D721Med (cell line): ENCODE measurements around the gene CYB5A.
A peak's percentile ranks its signal among the peaks of the same experiment; 100 is the strongest.

ENCODE experiments used
- DNase-seq: peaks from one replicate; pipeline ENCODE4 v3.0.0; 2011; ENCODE audit warnings: low spot score; ENCODE audit not compliant: insufficient read length
- FAIRE-seq: peaks from 2 replicates; lab custom pipeline; 2011; peaks lifted over from hg19 to GRCh38; lab: Jason Lieb, UNC
- TF ChIP-seq, protein P1 (sequence below): IDR thresholded peaks from 2 replicates; pipeline ENCODE4 v1.5.1; 2012; ENCODE audit warnings: mild to moderate bottlenecking, control low read depth; ENCODE audit not compliant: insufficient read depth; ENCODE audit errors: missing control alignments

Gene CYB5A

DNA sequence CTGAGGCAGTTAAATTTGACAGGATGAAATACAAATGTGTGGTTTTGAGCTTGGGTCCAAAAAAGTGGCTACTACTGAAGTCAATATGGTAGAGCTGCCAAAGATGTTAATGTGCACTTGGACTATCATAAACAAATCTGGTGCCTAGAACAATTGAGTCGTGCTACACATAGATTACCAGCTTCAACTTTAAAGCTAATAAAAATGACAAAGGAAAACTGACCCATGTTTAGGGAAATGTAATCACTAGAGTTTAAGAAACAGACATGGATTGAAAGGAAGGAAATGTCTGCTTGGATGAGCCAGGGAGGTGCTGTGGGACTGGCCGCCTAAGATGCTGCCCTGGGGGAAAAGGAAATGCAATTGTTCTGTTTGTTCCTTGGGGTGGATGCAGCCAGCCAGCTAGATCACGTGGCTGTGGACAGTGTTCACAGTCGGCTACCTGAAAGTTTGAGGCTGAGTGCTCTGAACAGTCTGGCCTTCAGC is 36.6 kb downstream of the CYB5A start:
- TF ChIP-seq, protein P1, sequence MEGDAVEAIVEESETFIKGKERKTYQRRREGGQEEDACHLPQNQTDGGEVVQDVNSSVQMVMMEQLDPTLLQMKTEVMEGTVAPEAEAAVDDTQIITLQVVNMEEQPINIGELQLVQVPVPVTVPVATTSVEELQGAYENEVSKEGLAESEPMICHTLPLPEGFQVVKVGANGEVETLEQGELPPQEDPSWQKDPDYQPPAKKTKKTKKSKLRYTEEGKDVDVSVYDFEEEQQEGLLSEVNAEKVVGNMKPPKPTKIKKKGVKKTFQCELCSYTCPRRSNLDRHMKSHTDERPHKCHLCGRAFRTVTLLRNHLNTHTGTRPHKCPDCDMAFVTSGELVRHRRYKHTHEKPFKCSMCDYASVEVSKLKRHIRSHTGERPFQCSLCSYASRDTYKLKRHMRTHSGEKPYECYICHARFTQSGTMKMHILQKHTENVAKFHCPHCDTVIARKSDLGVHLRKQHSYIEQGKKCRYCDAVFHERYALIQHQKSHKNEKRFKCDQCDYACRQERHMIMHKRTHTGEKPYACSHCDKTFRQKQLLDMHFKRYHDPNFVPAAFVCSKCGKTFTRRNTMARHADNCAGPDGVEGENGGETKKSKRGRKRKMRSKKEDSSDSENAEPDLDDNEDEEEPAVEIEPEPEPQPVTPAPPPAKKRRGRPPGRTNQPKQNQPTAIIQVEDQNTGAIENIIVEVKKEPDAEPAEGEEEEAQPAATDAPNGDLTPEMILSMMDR: no peak
- FAIRE-seq (no peak), DNase-seq (no peak)

DNA sequence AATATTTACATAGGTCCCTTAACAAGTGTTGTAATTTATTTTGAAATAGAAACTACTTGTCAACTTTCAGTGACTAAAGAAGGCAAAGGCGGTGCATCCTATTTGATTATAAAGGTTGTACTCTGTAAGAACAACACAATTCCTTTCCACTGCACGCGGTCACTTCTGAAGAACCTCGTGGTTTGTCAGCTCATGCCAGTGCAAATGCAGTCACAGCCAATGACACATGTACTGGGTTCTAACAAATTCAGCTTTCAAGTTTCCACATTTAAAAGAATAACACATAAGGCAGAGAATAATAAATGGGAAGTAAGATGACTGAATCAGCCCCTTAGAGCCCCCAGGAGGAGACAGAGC is 39.7 kb downstream of the CYB5A start:
- no peak for FAIRE-seq
- TF ChIP-seq, protein P1: no peak
- no peak for DNase-seq

DNA sequence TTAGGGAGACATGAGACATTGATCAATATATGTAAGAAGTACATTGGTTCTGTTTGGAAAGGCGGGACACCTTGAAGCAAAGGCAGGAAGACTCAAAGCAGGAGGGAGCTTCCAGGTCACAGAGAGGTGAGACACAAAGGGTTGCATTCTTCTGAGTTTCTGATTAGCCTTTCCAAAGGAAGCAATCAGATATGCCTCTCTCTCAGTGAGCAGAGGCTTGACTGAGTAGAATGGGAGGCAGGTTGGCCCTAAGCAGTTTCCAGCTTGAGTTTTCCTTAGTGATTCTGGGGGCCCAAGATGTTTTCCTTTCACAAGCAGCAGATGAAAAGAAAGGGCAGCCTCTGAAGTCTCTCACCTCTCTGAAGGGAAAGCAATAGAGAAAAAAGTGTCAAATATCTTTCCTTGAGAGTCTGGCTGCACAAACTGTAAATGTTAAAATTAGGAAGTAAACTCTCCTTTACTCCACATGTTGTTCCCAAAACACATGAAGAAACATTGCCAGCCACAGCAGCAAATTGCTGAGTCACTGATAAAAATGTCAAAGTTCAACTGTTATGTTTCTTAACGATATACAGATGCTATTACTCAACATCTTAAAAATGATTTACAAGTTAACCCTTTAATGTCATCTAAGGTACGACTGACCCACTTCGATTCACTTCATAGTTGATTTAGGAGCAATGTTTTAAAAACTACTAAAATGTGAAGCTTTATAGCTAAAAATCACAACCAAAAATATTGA is 40.3 kb downstream of the CYB5A start:
- DNase-seq (no peak), FAIRE-seq (peak; percentile 96)
- TF ChIP-seq, protein P1: no peak

DNA sequence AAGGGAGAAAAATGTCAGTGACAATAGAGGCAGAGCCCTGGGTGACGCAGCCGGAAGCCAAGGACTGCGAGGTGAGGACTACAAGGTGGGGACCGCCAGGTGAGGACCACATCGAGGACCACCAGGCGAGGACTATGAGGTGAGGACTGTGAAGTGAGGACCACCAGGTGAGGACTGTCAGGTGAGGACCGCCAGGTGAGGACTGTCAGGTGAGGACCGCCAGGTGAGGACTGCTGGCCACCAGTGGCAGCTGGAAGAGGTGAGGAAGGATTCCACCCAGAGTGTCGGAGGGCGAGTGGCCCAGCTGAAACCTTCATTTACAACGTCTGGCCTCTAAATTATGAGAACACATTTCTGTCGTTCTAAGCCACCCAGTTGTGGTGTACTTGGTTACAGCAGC is 41.6 kb downstream of the CYB5A start:
- TF ChIP-seq, protein P1: no peak
- DNase-seq: no peak
- no peak for FAIRE-seq

- DNase-seq: no peak
- TF ChIP-seq, protein P1: no peak
- peak; percentile 85 for FAIRE-seq
Observed at GRCh38 chr18:74249181-74249968, 42.4 kb downstream of the CYB5A start.

GRCh38 chr18:74248595-74248994 is 43.2 kb downstream of the CYB5A start:
- FAIRE-seq: peak; percentile 96
- TF ChIP-seq, protein P1: no peak

More at GRCh38 chr18:74248595-74248994, 43.2 kb downstream of the CYB5A start:
- DNase-seq: no peak
